Eye (tissue), 1 donor: Measurements from ENCODE around the gene ZNF84.

Experiments used
- DNase-seq: peaks from one replicate; pipeline ENCODE4 v3.0.0-alpha.2; 2015

ZNF84 gene

DNA sequence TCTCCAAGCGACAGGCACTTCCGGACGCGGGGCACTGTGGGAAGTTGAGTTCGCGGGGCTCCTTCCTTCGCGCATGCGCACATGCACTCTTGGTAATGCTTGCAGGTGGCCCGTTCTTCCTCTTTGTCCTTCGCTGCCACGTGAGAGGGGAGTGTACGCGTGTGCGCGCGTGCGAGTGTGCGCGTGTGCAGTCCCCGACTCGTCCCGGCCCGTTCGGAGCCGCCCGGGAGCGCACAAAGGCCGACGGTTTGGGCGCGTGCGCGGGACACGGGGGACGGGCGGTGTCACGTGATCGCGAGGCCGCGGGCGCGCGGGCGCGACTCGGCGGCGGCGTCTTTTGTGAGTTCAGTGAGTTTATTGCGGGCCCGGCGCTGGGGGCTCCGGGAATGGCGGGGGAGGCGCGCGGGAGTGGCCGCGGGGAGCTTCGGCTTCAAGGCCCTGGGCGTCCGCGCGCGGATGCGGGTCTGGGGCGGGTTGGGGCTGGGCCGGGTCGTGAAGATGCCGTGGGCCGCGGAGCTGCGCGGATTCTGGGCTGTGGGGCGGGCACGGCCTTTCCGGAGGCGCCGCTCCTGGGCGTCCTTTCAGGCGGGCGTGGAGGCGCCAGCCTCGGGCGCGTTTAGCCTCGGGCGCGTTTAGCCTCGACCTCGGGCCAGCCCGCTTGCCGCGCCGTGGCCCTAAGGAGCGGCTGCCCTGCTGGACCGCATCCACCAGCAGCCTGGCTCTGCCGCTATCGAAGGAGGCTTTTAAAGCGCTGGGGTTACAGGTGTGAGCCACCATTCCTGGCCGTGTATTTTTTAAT is at the start of gene ZNF84:
ZNF84 (plus strand) TSS at position 303 of the 799 bp plus-strand sequence. CDS start 3,959 bp downstream, outside the sequence.
- peak; percentile 99 for DNase-seq

DNA sequence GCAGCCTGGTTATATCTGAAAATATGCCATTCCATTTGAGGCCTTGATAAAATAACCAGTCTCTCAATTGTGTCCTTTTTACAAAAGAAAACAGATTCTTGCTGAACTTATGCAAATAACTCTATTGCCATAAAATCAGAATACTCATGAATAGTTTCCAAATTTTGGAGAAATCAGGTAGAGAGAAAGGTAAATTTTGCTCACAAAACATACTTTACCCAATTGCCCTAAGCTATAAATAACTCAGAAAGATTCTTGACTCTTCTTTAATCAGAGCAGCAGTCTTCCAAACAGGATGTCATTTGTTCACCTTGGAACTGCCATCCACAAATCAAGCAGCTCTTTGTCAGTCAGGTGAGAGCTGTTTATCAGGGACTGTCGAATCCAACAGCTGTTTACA is 38.6 kb upstream of the ZNF84 start:
- no peak for DNase-seq

DNA sequence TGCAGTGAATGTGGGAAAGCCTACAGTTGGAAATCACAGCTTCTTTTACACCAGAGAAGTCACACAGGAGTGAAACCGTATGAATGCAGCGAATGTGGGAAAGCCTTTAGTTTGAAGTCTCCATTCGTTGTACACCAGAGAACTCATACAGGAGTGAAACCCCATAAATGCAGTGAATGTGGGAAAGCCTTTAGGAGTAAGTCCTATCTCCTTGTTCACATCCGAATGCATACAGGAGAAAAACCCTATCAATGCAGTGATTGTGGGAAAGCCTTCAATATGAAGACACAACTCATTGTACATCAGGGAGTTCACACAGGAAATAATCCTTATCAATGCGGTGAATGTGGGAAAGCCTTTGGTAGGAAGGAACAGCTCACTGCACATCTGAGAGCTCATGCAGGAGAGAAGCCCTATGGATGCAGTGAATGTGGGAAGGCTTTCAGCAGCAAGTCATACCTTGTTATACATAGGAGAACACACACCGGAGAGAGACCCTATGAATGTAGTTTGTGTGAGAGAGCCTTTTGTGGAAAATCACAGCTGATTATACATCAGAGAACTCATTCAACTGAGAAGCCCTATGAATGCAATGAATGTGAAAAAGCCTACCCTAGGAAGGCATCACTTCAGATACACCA is 26.5 kb upstream of the ZNF84 start:
- no peak for DNase-seq

DNA sequence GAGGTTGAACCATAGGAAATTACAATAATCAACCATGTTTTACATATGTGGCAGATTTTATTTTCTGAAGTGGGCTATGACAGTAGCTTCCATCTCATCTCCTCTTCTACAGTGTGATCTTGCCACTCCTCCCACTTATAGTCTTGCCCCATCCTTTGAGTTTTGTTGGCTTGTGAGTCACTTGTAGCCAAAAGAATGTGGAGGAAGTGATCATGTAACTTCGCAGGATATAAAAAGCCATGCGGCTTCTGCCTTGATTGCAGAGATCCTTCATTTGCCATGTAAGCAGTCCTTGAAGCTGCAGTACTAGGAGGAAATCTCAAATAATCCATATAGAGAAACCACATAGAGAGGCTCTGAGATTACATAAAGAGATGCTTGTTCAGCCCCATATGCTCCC is 13.7 kb upstream of the ZNF84 start:
- DNase-seq = no peak

DNA sequence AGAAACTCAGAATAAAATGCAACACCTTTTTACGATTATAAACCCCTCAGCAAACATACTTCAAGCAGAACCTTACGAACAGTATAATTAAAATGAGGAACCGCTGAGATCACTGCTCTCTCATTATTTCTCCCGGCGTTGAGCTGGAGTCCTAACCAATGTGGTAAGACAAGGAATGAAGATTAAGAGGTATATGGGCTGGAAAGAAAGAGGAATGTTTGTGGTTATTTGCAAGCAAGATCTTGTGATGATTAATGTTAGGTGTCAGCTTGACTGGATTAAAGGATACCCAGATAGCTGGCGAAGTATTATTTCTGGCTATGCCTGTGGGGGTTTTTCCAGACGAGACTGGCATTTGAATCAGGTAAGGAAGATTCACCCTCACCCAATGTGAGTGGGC is 10.3 kb upstream of the ZNF84 start:
- no peak for DNase-seq

DNA sequence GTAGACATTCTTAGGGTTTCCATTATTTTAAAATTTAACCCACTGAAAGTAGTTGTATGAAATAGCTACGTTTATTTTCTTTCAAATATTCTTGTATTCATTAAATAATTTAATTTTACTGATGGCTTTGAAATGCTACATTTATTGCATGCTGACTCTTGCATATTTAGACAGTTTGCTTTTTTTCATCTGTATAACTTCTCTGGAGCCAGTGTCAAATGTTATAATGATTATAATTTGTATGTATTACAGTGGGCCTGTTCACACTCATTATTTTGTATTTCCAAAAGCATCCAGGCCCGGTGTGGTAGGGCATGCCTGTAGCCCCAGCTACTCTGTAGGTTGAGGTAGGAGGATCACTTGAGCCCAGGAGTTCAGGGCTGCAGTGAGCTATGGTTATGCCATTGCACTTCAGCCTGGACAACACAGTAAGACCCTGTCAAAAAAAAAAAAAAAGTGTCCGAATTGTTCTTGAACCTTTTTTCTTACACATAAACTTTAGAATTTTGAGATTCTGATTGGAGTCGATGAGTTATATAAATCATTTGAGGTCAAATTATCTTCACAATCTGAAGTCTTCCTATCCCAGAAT is 905 bp downstream of the ZNF84 start:
- DNase-seq = no peak

DNA sequence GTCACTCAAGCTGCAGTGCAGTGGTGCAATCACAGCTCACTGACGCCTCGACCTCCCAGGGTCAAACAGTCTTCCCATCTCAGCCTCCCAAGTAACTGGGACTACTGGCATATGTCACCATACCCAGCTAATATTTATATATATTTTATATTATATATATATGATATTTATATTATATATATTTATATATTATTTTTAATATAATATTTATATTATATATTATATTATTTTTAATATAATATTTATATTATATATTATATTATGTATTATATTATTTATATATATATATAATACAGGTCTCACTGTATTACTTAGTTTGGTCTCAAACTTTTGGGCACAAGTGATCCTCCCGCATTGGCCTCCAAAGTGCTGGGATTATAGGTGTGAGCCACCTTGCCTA is 9.4 kb downstream of the ZNF84 start:
- DNase-seq = no peak

DNA sequence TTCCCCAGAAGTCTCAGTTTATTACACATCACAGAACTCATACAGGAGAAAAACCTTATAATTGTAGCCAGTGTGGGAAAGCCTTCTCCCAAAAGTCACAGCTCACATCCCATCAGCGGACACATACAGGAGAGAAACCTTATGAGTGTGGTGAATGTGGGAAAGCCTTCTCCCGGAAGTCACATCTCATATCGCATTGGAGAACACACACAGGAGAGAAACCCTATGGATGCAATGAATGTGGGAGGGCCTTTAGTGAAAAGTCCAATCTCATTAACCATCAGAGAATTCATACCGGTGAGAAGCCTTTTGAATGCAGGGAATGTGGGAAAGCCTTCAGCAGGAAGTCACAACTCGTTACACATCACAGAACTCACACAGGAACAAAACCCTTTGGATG is 20.1 kb downstream of the ZNF84 start:
- peak; percentile 37 for DNase-seq

DNA sequence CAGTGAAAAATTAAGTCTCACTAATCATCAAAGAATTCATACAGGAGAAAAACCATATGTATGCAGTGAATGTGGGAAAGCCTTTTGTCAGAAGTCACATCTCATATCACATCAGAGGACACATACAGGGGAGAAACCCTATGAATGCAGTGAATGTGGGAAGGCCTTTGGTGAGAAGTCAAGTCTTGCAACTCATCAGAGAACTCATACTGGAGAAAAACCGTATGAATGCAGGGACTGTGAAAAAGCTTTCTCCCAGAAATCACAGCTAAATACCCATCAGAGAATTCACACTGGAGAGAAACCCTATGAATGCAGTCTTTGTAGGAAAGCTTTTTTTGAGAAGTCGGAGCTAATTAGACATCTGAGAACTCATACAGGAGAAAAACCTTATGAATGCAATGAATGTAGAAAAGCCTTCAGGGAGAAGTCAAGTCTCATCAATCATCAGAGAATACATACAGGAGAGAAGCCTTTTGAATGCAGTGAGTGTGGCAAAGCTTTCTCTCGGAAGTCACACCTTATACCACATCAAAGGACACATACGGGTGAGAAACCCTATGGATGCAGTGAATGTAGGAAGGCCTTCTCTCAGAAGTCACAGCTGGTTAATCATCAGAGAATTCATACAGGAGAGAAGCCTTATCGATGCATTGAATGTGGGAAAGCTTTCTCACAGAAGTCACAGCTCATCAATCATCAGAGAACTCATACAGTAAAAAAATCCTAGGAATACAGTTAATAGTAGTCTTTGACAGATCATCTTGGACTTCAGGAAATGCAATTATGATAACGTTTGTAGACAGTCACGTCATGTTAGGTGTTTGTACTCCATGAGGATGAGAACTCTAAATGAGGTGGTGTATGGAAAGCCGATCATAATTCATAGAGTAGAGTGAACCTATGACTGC is 21.1 kb downstream of the ZNF84 start:
- peak; percentile 36 for DNase-seq

DNA sequence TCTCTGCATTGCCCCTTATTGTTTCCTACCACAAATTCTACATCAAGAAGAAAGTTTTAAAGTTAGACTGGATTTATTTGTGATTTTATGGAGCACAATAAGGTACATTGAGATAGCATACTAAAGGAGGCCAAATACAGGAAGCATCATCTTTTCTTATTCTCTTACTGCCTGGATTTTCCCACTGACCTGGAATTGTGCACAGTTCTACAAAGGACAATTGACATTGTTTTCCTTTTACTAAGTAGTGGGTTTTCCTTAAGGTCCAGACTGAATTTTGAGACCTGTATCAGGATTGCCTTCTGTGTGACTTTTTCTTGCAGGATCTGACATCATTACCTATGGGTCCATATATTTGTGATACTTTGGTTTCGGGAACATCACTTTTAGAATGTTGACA is 24.6 kb downstream of the ZNF84 start:
- no peak for DNase-seq

DNA sequence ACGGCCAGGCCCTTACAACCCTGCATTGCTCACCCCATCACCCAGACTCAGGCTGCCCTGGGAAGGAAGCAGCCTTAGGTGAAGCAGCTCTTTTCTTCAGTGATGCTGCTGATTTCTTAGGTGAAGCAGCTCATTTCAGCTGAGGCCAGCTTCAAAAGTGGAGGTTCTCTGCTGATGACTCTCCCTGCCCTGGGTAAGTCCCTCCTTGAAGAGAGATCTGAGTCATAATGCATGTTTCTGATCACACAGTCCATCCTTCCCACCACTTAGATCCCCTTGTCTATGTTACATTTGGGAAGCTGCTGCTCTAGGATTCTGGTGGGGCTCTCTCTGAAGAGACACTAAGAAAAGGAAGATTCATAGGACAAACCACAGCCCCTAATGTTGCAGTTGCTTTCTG is 26.2 kb downstream of the ZNF84 start:
- no peak for DNase-seq

DNA sequence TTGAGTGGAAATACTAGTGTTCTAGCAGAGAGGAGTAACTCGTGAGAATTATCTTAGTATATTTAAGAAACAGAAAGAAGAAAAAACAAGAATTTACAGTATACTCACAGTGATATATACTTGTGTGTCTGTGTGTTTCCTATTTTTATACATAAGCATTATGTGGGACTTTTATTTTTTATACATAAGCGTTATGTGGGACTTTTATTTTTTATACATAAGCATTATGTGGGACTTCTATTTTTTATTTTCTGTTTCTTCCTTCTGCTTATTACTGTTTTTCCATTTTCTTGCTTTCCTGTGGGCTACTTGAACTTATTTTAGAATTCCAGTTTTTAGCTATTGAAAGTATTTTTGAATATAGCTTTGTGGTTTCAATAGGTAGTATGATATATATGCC is 36.5 kb downstream of the ZNF84 start:
- DNase-seq = no peak

DNA sequence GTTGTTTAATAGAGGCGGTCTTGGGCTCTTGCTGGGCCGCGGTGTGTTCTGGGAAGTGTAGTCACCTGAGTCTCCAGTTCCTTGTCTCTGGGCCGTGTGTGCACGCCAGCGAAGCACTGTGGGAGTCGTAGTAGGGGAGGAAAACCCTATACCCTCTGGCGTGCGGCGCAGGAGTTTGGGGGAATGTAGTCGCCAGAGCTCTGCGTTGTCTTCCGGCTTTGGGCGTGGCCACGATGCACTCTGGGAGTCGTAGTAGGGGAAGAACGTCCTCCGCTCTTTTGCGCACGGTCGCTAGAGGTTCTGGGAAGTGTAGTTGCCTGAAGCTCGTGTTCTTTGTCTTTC is 42.7 kb downstream of the ZNF84 start:
- DNase-seq = peak; percentile 99

DNA sequence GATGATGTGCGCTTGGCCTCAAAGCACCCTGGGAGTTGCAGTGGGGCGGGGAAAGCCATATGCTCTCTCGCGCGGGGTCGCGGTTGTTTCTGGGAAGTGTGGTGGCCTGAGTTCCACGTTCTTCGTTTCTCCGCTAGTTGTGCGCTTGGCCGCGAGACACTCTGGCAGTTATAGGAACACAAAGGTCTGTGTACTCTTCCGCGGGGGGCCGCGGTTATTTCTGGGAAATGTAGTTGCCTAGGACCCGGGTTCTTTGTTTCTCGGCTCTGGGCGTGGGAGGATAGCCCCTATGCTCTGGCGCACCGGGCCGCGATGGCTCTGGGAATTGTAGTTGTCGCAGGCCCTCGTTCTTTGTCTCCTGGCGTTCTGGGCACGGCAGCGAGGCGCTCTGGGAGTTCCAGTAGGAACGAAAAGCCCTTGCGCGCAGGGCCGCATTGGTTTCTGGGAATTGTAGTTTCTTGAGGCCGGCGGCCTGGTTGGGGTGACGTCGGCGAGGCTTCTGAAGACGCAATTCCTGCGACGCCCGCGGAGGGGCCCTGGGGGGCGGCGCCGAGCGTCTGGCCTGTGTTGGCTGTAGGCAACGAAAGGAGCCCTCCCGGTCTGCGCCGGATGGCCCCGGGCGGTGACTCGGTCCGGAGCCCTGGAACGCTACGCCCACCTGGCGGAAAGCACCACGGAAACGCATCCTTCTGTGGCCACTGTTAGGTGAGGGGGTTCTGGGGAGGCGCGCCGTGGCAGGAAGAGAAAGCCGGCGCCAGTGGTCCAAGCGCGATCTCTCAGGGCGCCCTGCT is 43.3 kb downstream of the ZNF84 start, which contains the start of gene ZNF140:
ZNF140 (plus strand) TSS at position 556 of the 791 bp plus-strand sequence. CDS start 398 bp downstream, outside the sequence.
- peak; percentile 99 for DNase-seq

DNA sequence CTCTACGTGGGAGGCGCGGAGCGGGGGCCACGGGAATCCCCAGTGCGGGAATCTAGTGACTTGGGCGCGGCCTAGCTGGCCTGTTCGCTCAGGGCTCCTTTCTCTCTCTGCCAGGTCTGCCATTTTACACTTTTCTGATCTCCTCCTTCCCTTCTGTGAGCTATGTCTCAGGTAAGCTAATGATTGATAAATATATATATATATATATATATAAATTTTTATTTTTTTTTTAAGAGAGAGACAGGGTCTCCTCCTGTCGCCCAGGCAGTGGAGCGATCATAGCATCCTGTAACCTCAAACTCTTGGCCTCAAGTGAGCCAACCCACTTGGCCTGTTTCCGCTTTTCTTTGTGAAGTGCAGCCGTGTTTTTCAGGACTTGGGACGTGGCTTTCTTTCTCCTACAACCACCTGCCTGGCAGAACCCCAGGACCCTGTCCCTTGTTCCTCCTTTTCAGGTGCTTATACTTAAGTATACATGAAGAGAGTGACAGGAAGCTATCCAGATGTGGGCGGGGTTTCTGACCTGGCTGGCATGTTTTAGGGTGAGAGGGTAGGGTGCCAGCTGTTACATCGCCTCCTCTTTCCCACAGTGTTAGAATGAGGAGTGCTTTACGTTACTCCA is 44.0 kb downstream of the ZNF84 start:
- DNase-seq = no peak

DNA sequence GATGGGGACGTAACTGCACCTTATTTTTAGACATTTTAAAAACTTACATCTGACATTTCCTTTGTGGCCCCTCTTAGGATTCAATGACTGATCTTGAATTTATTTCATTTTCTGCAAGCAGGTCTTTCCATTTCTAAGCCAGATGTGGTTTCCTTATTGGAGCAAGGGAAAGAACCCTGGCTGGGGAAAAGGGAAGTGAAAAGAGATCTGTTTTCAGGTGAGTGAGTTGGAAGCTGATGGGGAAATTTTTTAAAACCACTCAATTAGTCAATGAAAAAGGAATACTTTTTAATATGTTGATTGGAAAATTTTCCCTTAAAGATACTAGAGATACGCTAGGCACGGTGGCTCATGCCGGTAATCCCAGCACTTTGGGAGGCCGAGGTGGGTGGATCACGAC is 46.0 kb downstream of the ZNF84 start:
- no peak for DNase-seq

DNA sequence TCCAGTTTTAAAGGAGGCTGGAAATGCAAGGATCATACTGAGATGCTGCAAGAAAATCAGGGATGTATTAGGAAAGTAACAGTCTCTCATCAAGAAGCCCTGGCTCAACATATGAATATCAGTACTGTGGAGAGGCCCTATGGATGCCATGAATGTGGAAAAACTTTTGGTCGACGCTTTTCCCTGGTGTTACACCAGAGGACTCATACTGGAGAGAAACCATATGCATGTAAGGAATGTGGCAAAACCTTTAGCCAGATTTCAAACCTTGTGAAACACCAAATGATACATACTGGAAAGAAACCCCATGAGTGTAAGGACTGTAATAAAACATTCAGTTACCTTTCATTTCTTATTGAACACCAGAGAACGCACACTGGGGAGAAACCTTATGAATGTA is 68.3 kb downstream of the ZNF84 start:
- no peak for DNase-seq

DNA sequence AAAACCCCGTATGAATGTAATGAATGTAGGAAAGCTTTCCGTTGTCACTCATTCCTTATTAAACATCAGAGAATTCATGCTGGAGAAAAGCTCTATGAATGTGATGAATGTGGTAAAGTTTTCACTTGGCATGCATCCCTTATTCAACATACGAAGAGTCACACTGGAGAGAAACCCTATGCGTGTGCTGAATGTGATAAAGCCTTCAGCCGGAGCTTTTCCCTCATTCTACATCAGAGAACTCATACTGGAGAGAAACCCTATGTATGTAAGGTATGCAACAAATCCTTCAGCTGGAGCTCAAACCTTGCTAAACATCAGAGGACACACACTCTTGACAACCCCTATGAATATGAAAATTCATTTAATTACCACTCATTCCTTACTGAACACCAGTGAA is 68.9 kb downstream of the ZNF84 start:
- DNase-seq = no peak

DNA sequence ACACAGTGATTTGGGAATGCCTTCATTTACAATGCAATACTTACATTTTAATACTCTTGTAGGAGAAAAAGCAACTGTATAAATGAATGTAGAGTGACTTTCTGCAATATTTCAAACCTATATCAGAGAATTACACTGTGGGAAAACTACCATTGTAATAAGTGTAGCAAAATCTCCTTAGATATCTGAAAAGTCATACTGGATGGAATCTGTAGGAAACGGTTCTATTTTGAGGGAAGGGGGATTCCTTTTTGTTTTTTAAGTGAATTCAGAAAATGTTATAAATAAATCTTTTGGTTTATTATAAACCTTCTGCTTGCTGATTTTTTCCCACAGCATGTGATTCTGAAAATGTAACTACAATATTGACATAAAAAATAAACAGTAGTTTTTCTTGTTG is 69.8 kb downstream of the ZNF84 start:
- DNase-seq = no peak

DNA sequence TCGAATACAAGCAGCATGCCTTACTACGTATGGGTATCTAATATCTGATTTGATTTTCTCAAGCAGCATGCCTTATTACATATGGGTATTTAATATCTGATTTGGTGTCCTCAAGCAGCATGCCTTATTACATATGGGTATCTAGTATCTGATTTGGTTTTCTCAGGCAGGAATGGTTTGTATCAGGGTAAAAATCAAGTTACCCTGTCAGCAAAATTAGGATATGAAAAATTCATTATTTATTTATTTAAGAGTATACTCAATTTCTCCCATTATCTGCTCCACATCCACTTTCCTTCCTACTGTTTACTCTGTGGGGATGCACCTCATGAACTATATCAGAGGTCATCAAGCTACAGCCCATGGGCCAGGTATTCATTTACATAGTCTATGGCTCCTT is 70.8 kb downstream of the ZNF84 start:
- DNase-seq = no peak
